B cell (primary cell): Measurements from ENCODE around the gene ATP2B3. TPM values are rescaled to one million over a fixed set of nuclear protein-coding genes. Genes with fewer than 3 reads are reported as not detected.

Experiments
- ATAC-seq: fragments of 200-7000 bp; cut with Tn5 transposase; one replicate; pipeline ENCODE4 v1.10.0; 2021; ENCODE audit warnings: low read depth, mild to moderate bottlenecking, moderate number of reproducible peaks, moderate library complexity
- CTCF ChIA-PET: fragments of 350-600 bp; sonication (Branson Sonifier 250); formaldehyde crosslinking; loops from one replicate; lab custom pipeline; 2021; ENCODE audit warnings: antibody characterized with exemption, inconsistent platforms; lab: Charles Lee
- POLR2A ChIA-PET: fragments of 350-600 bp; sonication (Branson Sonifier 250); formaldehyde crosslinking; loops from one replicate; lab custom pipeline; 2021; ENCODE audit warnings: antibody characterized with exemption; lab: Charles Lee
- DNase-seq: peaks from one replicate; pipeline ENCODE4 v3.0.0; 2013
- H2AFZ ChIP-seq: 2 replicates; pipeline ENCODE4 v1.6.1; 2012; ENCODE audit warnings: mild to moderate bottlenecking, low read depth, low read length; ENCODE audit not compliant: insufficient read depth, poor library complexity, severe bottlenecking
- H3K27ac ChIP-seq, 2 donors: 1 replicate in 1 of 2; 2 replicates in 1 of 2; pipeline ENCODE4 v1.5.1; 2012 to 2013; ENCODE audit warnings: low read length in 2 of 2, mild to moderate bottlenecking in 2 of 2, moderate library complexity in 1 of 2
- H3K27me3 ChIP-seq, 4 experiments: fragments of 200-600 bp in 1 of 4; sonication (generic) in 1 of 4; replicated peaks in 1 of 4; 1 replicate in 2 of 4; 2 replicates in 2 of 4; pipeline versions ENCODE4 v1.6.1 to v1.7.0; 2013 to 2016; ENCODE audit warnings: low read length in 3 of 4, mild to moderate bottlenecking in 2 of 4, mixed read lengths in 1 of 4, moderate library complexity in 1 of 4; ENCODE audit not compliant: insufficient read depth in 4 of 4, control insufficient read depth in 3 of 4; ENCODE audit errors: control extremely low read depth in 1 of 4
- H3K36me3 ChIP-seq, 2 experiments: replicated peaks in 1 of 2; 1 replicate in 1 of 2; 2 replicates in 1 of 2; pipeline versions ENCODE4 v1.6.1 to v1.7.1; 2013; ENCODE audit warnings: low read length in 1 of 2; ENCODE audit not compliant: insufficient read depth in 2 of 2, control insufficient read depth in 1 of 2; ENCODE audit errors: control extremely low read depth in 1 of 2, extremely low read depth in 1 of 2
- H3K4me1 ChIP-seq, 2 donors: fragments of 200-600 bp in 1 of 2; sonication (generic) in 1 of 2; 1 replicate in 1 of 2; 2 replicates in 1 of 2; pipeline versions ENCODE4 v1.5.1 to v1.6.1; 2013 to 2017; ENCODE audit warnings: low read length in 2 of 2; ENCODE audit not compliant: control insufficient read depth in 2 of 2, insufficient read depth in 2 of 2
- H3K4me2 ChIP-seq: replicated peaks from 2 replicates; pipeline ENCODE3; 2012; ENCODE audit warnings: mild to moderate bottlenecking, low read depth, low read length; ENCODE audit not compliant: poor library complexity, severe bottlenecking
- H3K4me3 ChIP-seq, 5 experiments: fragments of 200-600 bp in 1 of 5; sonication (generic) in 1 of 5; 1 replicate in 3 of 5; 2 replicates in 2 of 5; pipeline versions ENCODE4 v1.5.1 to v1.7.0; 2011 to 2016; ENCODE audit warnings: low read length in 4 of 5, mild to moderate bottlenecking in 4 of 5, low read depth in 2 of 5, control low read depth in 1 of 5, moderate library complexity in 1 of 5; ENCODE audit not compliant: insufficient read depth in 1 of 5; ENCODE audit errors: control extremely low read depth in 1 of 5, extremely low read depth in 1 of 5
- H3K79me2 ChIP-seq: fragments of 200-600 bp; sonication (generic); one replicate; pipeline ENCODE4 v1.6.0; 2016; ENCODE audit warnings: low read length; ENCODE audit not compliant: control insufficient read depth, insufficient read depth
- H3K9ac ChIP-seq: fragments of 200-600 bp; sonication (generic); 2 replicates; pipeline ENCODE4 v1.6.1; 2017; ENCODE audit warnings: mild to moderate bottlenecking, low read length, moderate library complexity
- H3K9me3 ChIP-seq, 3 donors: one replicate each; pipeline versions ENCODE4 v1.6.1 to v1.7.1; 2013; ENCODE audit warnings: low read length in 2 of 3; ENCODE audit not compliant: control insufficient read depth in 2 of 3, insufficient read depth in 1 of 3; ENCODE audit errors: control extremely low read depth in 1 of 3
- H4K20me1 ChIP-seq: 2 replicates; pipeline ENCODE4 v1.6.0; 2012; ENCODE audit warnings: mild to moderate bottlenecking, low read length; ENCODE audit not compliant: insufficient read depth, control insufficient read depth, poor library complexity, severe bottlenecking
- H3K27ac Mint-ChIP-seq: one replicate; pipeline ENCODE4 v1.8.0; 2021; ENCODE audit warnings: mixed read lengths
- H3K27me3 Mint-ChIP-seq: one replicate; pipeline ENCODE4 v1.8.0; 2021; ENCODE audit warnings: mixed read lengths
- H3K4me1 Mint-ChIP-seq: one replicate; pipeline ENCODE4 v1.8.0; 2021; ENCODE audit warnings: mixed read lengths
- H3K4me3 Mint-ChIP-seq: one replicate; pipeline ENCODE4 v1.8.0; 2021; ENCODE audit warnings: mixed read lengths
- H3K9me3 Mint-ChIP-seq: one replicate; pipeline ENCODE4 v1.8.0; 2022; ENCODE audit warnings: mixed read lengths; ENCODE audit not compliant: insufficient read depth
- EZH2 ChIP-seq: IDR thresholded peaks from 2 replicates; pipeline ENCODE4 v1.6.1; 2012; ENCODE audit warnings: borderline replicate concordance, low read depth, mild to moderate bottlenecking, moderate library complexity, low read length; ENCODE audit not compliant: insufficient read depth, poor library complexity, severe bottlenecking
- WGBS: methylation state at CpG from one replicate; pipeline ENCODE4 v1.1.5; 2013; ENCODE audit warnings: missing lambda C conversion rate; ENCODE audit not compliant: insufficient coverage; 5-methylcytosine and 5-hydroxymethylcytosine counted together
- intact Hi-C: fragments of 100-400 bp; cut with micrococcal nuclease; formaldehyde crosslinking; loops from one replicate; pipeline ENCODE4 v1.10.0; 2022
- polyA plus RNA-seq: library from polyadenylated mRNA; depleted of rRNA; stranded (reverse); fragments of >200 nt; gene quantifications from 2 replicates; pipeline ENCODE4 v1.2.3, GENCODE V29; 2012
- total RNA-seq, 2 donors: library from RNA; stranded (reverse); fragments of 120-200 nt in 1 of 2; gene quantifications; 1 replicate in 1 of 2; 2 replicates in 1 of 2; pipeline versions ENCODE4 v1.2.3 to v1.2.4, GENCODE V29; 2013 to 2022
- TF ChIP-seq, protein P1 (sequence below): fragments of 200-600 bp; IDR thresholded peaks from one replicate; pipeline ENCODE4 v1.8.0; 2022; ENCODE audit warnings: antibody characterized with exemption, mild to moderate bottlenecking

ATP2B3 gene
- total and polyA plus RNA-seq, 2 donors (not counting 1 experiment from before 2014, with no cell fraction given): not detected

DNA sequence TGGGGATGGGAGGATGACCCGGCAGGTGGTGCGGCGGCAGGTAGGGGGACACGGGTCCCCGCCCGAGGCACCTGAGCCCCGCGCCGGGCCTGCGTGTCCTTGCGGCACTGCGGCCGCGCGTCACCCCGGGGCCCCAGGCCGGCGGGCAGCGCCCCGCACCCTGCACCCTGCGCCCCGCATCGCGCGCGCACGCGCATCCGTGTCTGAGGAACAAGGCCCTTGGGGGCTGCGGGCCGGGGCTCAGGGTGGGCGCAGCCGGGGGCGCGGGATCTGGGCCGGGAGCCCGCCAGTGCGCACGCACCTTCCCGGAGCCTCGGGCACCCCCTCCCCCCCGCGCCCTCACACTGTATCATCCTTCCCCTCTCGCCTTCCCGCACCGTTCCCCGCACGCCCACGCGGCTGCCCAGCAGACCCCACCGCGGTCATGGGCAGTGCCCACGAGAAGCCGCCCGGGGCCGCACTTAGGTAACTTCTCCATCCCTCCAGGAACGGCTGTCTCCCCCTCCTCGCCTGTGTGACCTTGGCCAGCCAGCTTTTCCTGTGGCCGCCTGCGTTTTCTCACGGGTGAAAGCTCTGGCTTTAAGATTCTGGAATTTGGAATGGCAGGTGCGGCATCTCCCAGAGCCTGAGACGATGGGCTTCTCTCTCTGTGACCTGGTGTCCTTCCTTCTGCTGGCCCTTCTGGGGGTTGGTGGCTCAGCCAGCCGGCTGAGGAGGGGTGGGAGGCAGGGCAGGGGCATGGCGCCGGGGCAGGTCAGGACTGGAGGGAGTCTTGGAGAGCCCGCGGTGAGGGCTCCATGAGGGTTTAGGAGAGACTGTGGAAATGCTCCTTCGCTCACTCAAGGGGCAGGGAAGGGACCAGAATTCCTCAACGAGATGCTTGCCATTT, 748 bp downstream of the ATP2B3 start:
- CTCF ChIA-PET: no interaction called here

More for the DNA sequence above, 748 bp downstream of the ATP2B3 start:
- Histone ChIP-seq H3K4me2 (no peak overlapping the region), H3K27ac (no peak overlapping the region), H4K20me1 (no peaks in the 10 kb centered on the region), H3K9ac (no peak overlapping the region), H3K36me3 (no peaks in the 10 kb centered on the region), H3K4me3 (no peak overlapping the region), H3K9me3 (no peaks in the 10 kb centered on the region), H3K79me2 (no peaks in the 10 kb centered on the region), H2AFZ (no peak overlapping the region), H3K4me1 (no peaks in the 10 kb centered on the region), H3K27me3 (peaks cover 0 to 16% (median 0%) of the 10 kb centered on the region in 4 experiments)
- intact Hi-C loops: no loop called here
- peaks cover 16% of the 10 kb centered on the region for H3K27me3 Mint-ChIP-seq
- peaks cover 3% of the 10 kb centered on the region for H3K4me1 Mint-ChIP-seq
- H3K9me3 Mint-ChIP-seq: no peaks in the 10 kb centered on the region
- ATAC-seq: no peak
- POLR2A ChIA-PET: no interaction called here
- no peak overlapping the region for H3K27ac Mint-ChIP-seq
- WGBS: 10% methylated on average over 37 of the region's 70 CpGs
- H3K4me3 Mint-ChIP-seq: no peak overlapping the region
- no peak for DNase-seq
- TF ChIP-seq, protein P1, sequence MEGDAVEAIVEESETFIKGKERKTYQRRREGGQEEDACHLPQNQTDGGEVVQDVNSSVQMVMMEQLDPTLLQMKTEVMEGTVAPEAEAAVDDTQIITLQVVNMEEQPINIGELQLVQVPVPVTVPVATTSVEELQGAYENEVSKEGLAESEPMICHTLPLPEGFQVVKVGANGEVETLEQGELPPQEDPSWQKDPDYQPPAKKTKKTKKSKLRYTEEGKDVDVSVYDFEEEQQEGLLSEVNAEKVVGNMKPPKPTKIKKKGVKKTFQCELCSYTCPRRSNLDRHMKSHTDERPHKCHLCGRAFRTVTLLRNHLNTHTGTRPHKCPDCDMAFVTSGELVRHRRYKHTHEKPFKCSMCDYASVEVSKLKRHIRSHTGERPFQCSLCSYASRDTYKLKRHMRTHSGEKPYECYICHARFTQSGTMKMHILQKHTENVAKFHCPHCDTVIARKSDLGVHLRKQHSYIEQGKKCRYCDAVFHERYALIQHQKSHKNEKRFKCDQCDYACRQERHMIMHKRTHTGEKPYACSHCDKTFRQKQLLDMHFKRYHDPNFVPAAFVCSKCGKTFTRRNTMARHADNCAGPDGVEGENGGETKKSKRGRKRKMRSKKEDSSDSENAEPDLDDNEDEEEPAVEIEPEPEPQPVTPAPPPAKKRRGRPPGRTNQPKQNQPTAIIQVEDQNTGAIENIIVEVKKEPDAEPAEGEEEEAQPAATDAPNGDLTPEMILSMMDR: no peak
- no peak for TF ChIP-seq EZH2
